ENCODE measurements around the gene MAML1.

MAML1 gene

DNA sequence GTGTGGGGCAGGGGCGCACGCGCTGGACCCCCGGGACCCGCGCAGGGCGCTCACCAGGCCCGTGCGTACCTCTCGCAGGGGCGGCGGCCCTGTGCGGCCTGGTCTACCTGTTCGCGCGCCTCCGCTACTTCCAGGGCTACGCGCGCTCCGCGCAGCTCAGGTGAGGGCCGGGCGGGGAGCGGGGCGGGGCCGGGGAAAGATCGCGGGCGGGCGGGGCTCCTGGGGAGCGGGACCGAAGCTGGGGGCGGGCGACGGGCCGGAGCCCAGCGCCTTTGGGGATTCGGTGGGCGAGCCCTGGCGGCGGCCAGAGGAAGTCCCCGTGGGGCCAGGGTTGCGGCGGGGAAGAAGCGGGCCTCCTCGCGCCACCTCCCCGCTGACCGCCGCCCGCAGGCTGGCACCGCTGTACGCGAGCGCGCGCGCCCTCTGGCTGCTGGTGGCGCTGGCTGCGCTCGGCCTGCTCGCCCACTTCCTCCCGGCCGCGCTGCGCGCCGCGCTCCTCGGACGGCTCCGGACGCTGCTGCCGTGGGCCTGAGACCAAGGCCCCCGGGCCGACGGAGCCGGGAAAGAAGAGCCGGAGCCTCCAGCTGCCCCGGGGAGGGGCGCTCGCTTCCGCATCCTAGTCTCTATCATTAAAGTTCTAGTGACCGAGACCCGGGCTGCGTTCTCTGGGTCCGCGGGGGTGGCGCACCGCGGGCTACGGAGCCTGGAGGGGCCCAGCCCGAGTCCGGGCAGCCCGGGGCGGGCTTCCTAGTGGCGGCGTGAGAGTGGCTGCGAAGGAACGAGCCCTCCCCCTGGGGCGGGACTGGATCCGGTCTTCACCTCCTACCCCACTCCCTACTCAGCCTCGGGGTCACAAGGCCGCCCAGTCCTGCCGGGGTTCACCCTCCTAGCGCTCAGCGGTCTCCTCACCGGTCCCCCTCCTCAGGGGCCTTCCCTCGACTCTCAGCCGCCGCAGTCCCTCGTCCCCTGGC, 63.5 kb downstream of the MAML1 start:
- DNase-seq, result peak; percentile 37 to 77

DNA sequence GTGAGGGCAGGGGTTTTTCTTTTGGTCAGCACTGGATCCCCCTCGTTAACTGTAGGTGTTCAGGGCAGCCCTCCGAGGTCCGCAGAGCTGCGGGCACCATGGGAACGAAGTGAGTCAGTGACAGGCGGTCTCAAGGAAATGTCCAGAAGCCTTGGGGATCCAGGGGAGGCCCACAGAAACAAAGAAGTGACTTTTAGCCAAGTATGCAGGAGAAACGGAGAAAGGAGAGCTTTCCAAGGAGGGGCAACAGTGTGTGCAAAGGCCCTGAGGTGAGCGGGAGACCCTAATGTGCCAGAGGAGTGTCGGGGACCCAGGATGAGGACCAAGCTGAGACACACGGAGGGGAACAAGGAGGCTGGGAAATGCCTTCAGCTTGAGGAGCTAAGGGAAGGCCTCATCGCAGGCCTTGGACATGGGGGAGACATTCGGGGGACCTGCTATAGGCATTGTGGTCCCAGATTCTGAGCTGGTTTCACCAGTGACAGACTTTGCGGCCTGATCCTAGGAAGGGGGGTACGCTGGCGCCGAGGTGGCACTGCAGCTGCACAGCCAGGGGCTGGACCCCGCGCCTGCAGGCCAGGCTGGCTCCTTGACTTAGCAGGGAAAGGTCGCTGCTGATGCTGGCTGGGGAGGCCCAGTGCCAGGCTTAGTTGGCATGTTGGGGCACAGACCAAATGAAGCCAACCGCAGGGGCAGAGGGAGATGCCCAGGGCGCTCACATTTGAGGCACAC, 64.4 kb downstream of the MAML1 start:
- no peak for DNase-seq

DNA sequence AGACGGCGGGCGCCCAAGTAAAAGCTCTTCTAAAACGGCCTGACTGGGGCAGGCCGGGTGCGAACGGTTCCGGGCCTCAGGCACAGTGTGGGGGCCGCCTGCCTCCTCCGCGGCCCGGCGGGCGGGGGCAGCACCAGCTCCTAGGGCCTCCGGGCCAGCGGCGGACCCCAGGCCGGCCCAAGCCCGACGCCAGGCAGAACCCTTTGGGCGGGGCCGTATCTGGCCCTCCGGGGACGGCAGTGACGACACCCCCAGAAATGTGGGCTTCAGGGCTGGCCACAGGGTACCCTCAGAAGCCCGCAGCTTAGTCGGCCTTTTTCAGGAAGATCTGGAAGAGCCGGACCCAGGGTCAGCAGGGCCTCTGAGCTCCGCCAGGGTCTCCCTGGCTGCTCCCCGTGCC, 65.1 kb downstream of the MAML1 start:
- no peak for DNase-seq

DNA sequence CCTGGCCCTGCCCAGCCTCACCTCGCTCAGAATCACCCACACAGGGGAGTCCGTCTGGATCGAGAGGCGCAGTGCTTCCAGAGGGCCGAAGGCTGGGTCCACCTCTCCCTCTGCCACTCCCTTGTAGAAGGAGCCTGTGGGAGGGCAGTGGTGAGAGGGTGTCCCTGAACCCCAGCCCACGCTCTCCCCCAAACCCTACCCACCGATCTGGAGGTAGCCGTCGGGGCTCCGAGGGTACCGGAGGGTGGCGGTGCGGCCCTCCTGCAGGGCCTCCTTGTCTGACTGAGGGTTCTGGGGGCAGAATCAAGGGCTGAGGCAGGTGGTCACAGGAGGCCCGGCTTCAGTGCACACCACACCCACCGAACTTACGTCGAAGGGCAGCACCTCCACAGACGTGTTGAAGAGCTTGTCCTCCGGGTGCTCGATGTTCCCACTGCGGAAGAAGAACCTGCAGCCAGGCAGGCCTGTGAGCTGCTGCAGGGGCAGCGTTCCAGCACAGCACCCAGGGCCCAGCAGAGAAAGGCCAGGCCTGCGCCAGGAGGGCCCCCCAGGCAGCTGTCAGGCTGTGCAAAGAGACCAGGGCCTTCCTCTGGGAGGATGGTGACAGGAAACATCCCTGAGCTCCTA, 65.6 kb downstream of the MAML1 start:
- no peak for DNase-seq

DNA sequence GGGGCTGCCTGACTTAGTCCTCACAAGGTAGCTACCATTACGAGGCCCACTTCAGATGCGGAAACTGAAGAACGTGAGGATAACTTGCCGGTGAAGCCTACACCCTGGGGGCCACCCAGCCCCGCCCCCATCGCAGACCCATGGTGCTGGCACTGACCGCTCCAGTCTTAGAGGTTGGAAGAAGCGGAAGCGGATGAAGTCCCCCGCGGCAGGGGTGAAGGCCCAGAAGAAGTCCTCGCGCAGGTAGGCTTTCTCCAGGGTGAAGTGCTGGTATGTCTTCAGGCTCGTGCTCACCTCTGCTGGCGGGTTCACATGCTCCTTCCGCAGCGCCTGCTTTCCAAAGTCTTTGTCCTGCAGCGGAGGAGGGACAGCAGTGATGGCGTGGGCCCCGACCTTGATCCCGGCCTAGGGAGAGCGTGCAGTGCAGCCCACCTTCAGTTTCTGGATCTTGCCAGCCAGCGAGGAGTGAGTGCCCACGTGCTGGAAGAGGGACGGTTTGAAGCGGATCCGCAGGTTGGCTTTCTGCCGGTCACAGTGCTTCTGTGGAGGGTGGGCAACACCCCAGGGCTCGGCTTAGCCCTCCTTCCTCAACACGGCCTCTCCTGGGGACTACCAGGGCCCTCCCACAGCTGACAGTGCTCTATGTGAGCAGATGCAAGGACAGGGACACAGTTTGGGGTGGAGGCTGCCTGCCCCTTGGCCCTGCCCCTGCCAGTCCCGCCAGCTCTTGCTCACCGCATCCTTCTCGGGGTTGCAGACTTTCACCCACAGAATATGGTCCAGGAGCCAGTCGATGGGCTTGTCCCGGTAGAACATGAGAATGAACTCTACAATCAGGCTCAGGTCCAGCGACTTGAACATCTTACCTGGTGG, 66.4 kb downstream of the MAML1 start:
- DNase-seq, result no peak

DNA sequence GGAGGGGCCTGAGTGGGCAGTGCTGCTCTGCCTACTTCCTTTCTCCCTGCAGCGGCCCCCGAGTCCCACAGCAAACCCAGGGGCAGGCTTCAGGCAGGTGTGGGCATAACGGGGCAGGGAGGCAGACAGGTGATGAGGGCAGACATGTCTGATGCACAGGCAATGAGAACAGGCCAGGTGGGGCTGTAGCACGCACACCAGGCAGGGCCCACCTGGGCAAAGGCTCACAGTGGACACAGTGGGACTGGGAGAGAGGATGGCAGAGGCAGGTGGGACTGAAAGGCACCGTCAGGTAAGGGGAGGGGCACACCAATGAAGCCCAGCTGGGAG, 67.0 kb downstream of the MAML1 start:
- DNase-seq, result no peak

DNA sequence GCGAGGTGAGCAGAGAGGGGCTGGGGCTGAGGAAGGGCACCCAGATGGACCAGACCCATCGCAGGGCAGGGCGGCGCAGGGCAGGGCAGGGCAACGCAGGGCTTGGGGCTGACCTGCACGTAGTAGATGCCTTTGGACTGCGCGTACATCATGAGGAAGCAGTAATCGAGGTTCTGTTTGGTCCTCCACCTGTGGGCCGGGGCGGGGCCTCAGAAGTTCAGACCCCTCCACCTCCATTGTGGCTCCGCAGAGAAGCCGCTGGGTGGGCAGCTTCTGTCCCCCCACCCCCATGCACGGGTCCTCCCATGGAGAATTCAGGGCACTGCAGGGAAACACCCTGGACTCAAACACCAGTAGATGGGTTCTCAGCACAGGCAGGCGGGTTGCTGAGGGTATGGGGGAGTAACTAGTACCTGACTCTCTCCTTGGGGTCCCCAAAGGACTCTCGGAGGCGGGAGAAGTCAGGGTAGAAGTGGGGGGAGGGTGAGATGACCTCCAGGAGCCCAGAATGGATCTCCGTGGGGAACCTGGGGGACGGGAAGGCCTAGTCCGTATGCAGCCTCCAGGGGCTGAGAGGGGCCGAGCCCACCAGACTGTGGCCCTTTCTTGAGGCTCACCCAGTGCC, 67.6 kb downstream of the MAML1 start:
- DNase-seq, result no peak

DNA sequence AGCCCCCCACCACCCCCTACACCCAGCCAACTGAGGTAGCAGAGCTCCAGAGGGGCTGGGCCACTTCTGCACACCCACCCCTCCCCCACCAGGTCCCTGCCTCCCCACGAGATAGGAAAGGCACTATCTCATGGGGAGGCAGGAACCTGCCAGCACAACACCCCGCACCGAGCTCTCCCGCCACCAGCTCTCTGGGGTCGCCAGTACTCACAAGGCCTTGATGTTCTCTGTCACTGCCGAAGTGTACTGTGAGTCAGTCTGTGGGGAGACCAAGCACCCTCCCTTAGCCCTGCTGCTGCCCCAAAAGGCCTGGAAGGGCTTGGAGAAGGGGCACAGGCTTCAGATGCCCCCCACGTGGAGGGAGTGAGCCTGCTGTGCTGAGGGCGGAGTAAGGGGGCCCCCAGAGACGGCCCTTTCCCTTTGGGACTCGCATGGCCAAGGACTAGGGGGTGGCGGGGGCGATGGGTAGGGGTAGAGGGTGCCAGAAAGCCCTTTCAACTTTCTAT, 68.1 kb downstream of the MAML1 start:
- DNase-seq, result no peak

DNA sequence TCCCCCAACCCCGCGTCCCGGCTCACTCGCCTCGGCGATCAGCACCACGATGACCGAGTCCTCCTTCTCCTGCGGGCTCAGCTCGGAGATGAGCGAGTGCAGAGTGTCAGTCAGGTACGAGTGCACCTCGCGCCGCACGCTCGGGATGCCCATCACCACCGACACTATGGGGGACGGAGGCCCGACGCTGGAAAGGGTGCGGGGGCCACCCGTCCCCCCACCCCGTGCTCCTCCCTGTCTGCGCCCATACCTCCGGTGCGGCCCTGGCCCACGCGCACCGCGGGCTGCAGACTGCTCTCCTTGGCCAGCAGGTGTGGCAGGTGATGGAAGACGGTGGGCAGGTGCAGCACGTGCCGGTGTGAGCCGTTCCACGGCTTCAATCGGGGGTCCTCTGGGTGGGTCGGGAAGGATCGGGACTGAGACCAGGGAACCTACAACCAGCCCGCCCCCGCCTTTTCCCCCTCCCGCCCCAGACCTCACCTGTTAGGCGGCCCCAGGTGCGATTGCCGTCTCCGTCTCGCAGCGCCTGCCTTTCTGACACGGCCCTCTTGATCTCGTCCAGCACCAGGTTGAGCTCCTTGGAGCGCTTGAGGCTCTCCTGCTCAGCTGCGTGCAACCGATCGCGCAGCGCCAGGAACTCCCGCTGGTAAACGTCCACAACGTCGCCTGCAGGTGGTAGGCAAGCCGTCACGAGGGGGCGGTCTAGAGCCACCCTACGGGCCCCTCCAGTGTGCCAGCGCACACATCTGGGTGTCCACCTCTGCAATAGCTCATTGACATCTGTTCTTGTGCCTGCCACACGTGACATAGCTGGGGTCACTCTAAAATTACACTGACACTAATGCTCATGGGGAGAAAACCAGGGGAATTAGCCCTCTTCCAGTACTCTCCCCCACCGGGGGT, 68.9 kb downstream of the MAML1 start:
- DNase-seq, result no peak

DNA sequence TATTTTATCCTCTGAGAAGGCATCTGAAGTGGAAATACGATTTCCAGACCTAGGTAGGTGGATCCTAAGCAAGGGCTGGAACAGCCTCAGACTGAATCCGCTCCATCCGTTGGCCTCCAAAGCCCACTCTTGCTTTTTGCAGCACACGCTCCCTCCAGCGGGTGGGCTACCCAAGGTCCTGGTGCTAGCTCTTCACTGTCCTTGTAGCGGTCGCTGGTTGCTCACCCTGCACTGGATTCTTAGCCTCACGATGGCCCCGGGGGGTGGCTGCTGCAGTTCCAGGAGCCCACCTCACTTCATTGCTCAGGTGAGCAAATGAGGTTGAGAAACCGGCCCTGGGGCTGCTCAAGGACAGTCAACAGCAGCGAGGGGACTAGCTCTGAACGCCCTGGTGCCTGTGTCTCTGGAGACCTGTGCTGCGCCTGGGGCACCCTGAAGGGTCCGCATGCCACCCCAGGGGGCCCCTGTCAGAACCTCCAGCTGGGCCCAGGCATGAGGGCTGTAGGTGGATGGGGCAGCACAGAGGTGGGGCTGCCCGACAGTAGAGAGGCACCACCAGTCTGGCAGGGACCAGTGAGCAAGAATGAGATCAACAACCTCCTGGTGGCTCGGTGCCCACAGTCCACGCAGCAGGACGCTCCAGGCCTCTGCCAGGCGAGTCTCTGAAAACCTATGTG, 69.7 kb downstream of the MAML1 start:
- DNase-seq, result no peak

DNA sequence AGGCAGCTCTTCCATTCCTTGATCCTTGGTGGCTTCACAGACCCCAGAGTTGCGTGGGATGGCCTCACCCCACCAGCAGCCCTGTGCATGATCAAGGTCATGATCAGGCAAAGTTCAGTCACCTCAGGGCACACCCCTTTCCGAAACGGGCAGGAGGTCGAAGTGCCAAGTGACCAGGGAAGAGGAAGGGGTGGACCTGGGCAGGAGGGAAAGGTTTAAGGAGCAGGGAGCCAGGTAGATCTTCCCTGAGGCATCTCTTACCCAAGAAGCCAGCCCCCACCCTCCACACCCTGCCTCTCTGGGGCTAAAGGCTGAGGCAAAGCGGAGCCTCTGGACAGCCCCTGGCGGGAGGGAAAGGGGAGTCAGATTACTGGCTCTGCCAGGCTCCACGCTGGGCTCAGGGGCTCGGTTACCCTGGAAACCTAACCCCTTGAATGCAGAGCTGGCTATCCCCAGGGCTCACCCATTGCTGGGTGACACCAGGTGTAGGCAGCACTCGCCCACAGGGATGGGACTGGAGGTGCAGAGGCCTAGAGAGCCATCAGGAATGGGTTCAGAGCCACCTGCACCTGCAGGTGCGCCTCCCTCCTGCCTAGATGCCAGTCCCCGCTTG, 70.4 kb downstream of the MAML1 start:
- DNase-seq, result no peak

DNA sequence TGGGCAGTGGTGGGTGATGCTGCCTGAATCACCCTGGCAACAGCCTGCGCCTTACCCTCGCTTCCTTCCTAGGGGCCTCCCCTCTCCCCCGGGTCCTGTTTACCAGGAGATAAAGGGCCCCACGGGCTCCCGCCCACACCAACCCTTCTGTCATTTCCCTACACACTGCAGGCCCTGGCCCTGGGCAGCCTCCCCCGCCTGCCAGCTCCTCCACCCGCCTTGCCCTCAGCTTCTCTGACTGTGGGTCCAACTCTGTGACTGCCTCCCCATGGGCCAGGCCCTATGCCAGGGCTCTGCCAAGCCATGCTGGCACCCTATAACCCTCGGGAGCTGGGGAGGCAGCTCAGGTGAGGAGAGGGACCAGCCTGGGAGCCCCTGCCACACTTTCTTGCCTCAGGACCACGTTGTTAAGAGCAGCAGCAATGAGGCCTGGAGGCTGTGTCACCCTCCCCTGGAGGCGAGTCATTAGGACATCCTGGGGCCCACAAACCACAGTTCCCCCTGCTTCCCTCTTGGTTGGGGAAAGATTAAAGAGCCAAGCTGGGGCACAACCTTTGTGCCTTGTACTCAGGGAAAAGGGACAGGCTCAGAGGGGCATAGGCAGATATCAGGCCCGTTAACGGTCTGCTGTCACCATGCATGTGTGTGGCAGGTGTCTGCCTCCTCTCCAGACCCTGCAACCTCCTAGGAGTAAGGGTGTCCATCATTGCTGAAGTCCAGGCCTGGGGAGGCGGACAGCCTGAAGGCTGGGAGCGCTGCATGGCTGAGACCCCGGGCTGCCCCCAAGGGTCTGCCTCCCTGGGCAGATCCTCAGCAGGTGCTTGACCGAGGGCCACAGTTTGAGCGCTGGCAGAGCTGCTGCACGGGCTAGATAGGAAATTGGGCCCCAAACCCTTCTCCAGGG, 71.3 kb downstream of the MAML1 start:
- DNase-seq, result peak in 1 of 2 experiments; percentile 16

DNA sequence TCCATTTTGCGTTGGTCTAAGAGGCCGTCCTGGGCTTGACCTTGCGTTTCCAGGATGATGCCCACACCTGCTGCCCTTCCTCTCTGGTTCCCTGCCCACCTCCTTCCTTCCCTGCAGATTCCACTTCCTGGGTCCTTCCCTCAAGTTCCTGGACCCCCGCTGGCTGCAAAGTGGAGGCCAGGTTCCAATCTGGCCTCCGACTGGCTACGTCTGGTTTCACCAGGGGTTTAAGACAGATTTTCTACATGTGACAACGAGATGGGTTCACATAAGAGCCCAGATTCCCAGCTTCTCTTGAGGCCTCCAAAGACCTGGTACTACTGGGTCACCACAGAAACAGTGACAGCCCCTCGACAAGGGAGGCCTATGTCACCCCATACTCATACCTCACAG, 71.9 kb downstream of the MAML1 start:
- no peak for DNase-seq

DNA sequence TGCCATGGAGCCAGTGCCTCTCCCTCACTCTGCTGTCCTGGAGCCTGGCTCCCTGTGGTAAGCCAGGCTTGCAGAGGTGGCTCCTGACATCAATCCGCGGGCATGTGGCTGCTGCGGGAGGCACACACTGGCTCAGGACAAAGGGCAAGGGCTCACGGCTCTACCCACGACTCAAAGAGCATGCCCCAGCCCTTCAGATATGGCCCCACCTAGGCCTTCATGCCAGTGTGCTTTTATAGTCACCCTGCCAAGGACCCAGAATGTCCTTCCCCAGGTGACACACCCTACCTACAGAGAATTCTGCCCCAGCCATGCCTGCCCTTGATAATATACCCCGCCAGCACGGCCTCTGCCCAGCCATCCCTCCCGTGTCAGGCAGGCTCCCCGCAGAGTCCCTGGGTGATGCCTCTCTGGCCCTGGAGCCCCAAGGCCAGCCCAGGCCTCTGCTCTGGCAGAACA, 72.5 kb downstream of the MAML1 start:
- DNase-seq, result no peak

DNA sequence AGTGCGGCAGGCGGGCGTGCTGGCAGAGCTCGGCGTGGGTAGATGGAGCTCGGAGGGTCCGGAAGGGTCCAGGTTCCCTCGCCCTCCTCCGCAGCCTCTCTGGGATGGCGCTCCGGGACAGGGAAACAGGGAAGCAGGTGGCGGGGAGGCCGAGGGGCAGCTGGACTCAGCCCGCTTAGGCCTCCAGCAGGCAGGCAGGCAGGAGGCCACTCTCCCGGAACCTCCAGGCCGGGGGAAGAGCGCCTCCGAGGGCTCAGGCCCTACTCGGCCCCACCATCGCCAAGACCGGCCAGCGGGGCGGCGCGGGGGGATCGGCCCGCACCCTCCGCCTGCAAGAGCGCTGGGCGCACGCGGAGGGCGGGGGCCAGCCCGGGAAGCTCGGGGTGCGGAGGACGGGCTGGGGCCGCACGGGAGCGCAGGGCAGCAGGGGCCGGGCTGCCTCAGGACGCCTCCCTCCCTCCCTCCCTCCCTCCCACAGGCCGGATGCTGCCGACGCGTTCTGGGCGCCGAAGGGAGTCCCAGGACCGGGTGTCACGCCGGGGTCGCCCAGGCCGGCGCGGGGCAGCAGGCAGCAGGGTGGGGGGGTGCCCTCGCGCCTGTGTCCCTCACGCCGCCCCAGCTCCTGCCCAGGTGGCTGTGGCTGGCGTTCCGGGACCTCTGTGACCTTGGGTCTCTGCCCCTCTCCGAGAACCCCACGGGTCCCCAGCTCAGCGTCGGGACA, 73.1 kb downstream of the MAML1 start:
- peak in 1 of 2 experiments; percentile 32 for DNase-seq

DNA sequence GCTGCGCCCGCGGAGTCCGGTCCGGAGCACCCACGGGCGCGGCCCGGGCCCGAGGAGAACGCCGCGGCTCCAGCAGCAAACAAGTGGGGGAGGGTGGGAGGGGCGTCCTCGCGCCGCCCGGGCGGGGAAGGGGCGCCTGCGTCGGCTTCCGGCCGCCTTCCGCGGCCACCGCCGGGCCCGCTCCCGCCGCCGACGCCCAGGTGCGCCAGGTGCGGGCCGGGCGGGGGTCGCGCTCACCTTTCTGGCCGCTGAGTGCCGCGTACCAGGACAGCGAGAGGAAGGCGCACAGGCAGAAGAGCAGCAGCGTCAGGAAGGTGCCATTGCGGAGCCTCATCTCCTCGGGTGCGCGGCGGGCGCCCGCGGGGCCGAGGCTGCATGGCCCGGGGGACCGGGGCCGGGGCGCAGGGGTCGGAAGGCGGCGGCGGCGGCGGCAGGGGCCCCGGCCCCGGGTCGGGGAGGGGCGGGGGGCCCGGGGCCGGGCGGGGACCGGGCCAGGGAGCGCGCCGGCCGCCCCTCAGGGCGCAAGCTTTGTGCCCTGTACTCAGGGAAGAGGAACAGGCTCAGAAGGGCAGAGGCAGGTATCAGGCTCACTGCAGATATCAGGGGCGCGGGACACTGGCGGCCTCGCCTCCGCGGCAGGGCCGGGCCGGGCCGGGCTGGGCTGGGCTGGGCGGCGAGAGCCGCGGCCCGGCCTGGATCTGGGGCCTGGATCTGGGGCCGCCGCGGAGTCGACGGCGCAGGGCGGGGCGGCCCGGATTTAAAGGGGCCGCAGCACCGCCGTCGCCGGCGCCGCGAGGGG, 73.8 kb downstream of the MAML1 start, which contains the start of gene MGAT4B:
MGAT4B (minus strand) TSS at position 617 of the 799 bp plus-strand sequence; CDS start at position 334, 283 bp downstream.
- DNase-seq, result peak in 1 of 2 experiments; percentile 61

Data from SW 1271 (cell line).